Ovary (tissue), 3 donors: Measurements from ENCODE around the gene PALLD.

Source experiments
- POLR2A ChIP-seq: fragments of 450-650 bp; IDR thresholded peaks from one replicate; pipeline ENCODE4 v1.6.1; 2017; ENCODE audit warnings: antibody characterized with exemption, mild to moderate bottlenecking, moderate library complexity
- TF ChIP-seq, protein P1 (sequence below), 3 donors: fragments of 450-650 bp in 2 of 3; fragments of 200-600 bp in 1 of 3; IDR thresholded peaks; one replicate each; pipeline versions ENCODE4 v1.5.1 to v1.8.0; 2016 to 2022; ENCODE audit warnings: antibody characterized with exemption in 3 of 3, mild to moderate bottlenecking in 1 of 3
- donor health status: DM: no; HTN: no; CAD: no.

DNA sequence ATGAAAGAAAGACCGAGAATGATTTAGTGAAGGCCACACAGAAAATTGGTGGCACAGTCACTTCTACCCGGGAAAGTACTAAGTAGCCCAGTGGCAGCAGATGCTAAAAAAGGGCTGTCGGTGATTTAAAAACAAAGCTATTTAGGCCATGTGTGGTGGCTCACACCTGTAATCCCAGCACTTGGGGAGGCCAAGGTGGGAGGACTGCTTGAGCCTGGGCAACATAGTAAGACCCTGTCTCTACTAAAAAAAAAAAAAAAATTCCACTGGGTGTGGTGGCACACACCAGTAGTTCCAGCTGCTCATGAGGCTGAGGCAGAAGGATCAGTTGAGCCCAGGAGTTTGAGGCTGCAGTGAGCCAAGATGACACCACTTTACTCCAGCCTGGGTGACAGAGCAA lies 369.0 kb downstream of the PALLD start:
- TF ChIP-seq, protein P1, sequence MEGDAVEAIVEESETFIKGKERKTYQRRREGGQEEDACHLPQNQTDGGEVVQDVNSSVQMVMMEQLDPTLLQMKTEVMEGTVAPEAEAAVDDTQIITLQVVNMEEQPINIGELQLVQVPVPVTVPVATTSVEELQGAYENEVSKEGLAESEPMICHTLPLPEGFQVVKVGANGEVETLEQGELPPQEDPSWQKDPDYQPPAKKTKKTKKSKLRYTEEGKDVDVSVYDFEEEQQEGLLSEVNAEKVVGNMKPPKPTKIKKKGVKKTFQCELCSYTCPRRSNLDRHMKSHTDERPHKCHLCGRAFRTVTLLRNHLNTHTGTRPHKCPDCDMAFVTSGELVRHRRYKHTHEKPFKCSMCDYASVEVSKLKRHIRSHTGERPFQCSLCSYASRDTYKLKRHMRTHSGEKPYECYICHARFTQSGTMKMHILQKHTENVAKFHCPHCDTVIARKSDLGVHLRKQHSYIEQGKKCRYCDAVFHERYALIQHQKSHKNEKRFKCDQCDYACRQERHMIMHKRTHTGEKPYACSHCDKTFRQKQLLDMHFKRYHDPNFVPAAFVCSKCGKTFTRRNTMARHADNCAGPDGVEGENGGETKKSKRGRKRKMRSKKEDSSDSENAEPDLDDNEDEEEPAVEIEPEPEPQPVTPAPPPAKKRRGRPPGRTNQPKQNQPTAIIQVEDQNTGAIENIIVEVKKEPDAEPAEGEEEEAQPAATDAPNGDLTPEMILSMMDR (IDR thresholded peaks at IDR 0.05): no peak
- no peak for TF ChIP-seq POLR2A
